Posterior vena cava (tissue), 2 donors: Measurements from ENCODE around the gene NT5C. TPM values are rescaled to one million over a fixed set of nuclear protein-coding genes. Genes with fewer than 3 reads are reported as not detected.

ENCODE experiments used
- DNase-seq: peaks from one replicate; pipeline ENCODE4 v3.0.0-alpha.2; 2020; ENCODE audit warnings: low spot score
- intact Hi-C, 2 donors: fragments of 100-400 bp; cut with DNase I; formaldehyde crosslinking; loops; one replicate each; pipeline versions ENCODE4 v1.14.1 to v1.14.2; 2022 to 2023
- total RNA-seq, 2 donors: library from RNA; stranded (reverse); fragmentation: NEBNext Ultra II Directional; extraction: Animal tissue kit (Norgen Biotek cat#: 25700); gene quantifications; one replicate each; pipeline ENCODE4 v1.2.1, GENCODE V29; 2021
- donor health status: DM: yes; HTN: yes; CAD: no.
- donor health status: DM: yes; HTN: yes; CAD: no.

Gene NT5C
- total RNA-seq, 2 donors from 2014 or later = 26.2 to 33.0 TPM

- intact Hi-C loops = no loop called here
- DNase-seq = no peak
Observed at GRCh38 chr17:75082683-75083082, 48.9 kb downstream of the NT5C start.

GRCh38 chr17:75081611-75082540 lies 49.7 kb downstream of the NT5C start:
- DNase-seq = no peak
- intact Hi-C loops = no loop called here

Other genes with a start within 250 kb of the NT5C start
- gene FADS6, start 238.1 kb downstream of the NT5C start, total RNA-seq = not detected
- not detected for gene USH1G, start 208.5 kb downstream of the NT5C start, total RNA-seq
- gene OTOP2, start 207.5 kb downstream of the NT5C start, total RNA-seq = not detected
- not detected for gene OTOP3, start 195.8 kb downstream of the NT5C start, total RNA-seq
- gene HID1, start 159.0 kb downstream of the NT5C start, total RNA-seq = 10 to 100 TPM; 11.7 to 13.0 TPM
- gene CDR2L, start 144.1 kb downstream of the NT5C start, total RNA-seq = 10 to 100 TPM; 17.4 to 26.0 TPM
- 10 to 100 TPM; 23.3 to 23.5 TPM for gene MRPL58, start 119.1 kb downstream of the NT5C start, total RNA-seq
- gene ATP5PD, start 84.8 kb downstream of the NT5C start, total RNA-seq = 100 to 1,000 TPM; 205 to 235 TPM
- 10 to 100 TPM; 23.0 to 25.0 TPM for gene KCTD2, start 84.5 kb downstream of the NT5C start, total RNA-seq
- 1 to 10 TPM; 6.1 to 8.1 TPM for gene SLC16A5, start 43.8 kb downstream of the NT5C start, total RNA-seq
- gene ARMC7, start 21.8 kb downstream of the NT5C start, total RNA-seq = 1 to 10 TPM; 5.8 to 6.4 TPM
- gene JPT1, start 22.8 kb upstream of the NT5C start, total RNA-seq = 10 to 100 TPM; 20.1 to 22.3 TPM
- gene SUMO2, start 51.2 kb upstream of the NT5C start, total RNA-seq = 100 to 1,000 TPM; 221 to 238 TPM
- gene NUP85, start 73.9 kb upstream of the NT5C start, total RNA-seq = 10 to 100 TPM; 49.6 to 50.9 TPM
- 10 to 100 TPM; 28.0 to 32.4 TPM for gene GGA3, start 129.9 kb upstream of the NT5C start, total RNA-seq
- gene MRPS7, start 130.1 kb upstream of the NT5C start, total RNA-seq = 10 to 100 TPM; 25.0 to 30.9 TPM
- 10 to 100 TPM; 25.2 to 27.3 TPM for gene MIF4GD, start 139.5 kb upstream of the NT5C start, total RNA-seq
- 10 to 100 TPM in 1 of 2 donors, 1 to 10 TPM in 1; 9.9 to 14.6 TPM for gene SLC25A19, start 157.7 kb upstream of the NT5C start, total RNA-seq